CD1c-positive myeloid dendritic cell (primary cell): Measurements from ENCODE around the gene POLD1.

Experiments
- DNase-seq: peaks from one replicate; pipeline ENCODE4 v3.0.0-alpha.2; 2016; ENCODE audit errors: extremely low spot score

Gene POLD1

DNA sequence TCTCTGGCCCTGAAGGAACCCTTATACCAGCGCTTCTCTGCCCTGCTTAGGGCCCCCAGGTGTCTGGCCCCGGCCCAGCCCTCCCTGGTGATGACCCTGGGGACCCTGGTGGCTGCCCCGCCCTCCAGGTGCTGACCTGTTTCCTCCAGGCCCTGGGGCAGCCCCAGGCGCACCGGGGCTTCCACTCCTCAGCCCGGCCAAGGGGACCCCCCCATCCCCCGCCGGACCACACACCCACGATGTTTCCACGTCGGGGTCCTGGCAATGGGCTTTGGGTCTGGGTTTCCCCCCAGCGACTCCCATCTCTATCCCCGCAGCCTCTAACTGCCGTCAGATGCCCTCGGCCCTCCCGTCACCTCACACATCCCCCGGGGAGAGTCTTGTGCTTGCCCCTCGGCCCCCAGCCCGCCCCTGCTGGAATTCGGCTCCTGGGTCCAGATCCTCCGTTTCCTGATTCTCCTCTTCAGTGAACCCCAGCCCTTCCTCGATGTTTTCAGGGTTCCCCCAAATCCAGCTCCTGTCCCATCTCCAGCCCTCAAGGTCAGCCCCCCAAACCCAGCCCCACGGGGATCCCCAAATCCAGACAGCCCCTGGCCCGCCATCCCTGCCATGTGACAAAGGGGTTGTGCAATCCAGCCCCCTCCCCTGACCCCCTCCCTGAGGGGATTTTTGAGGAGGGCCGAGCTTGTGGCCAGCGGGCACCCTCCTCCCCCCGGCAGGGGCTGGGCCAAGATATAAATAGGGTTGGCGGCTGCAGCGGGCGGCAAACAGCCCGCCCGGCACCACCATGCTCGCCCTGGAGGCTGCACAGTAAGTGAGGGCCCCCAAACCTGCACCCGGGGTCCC, 34.3 kb downstream of the POLD1 start, which contains the start of gene SPIB:
SPIB (plus strand) TSS at position 763 of the 846 bp plus-strand sequence; CDS start at position 788, 25 bp downstream.
- no peak for DNase-seq

- DNase-seq: no peak
Observed at GRCh38 chr19:50419022-50419579, 35.0 kb downstream of the POLD1 start.

DNA sequence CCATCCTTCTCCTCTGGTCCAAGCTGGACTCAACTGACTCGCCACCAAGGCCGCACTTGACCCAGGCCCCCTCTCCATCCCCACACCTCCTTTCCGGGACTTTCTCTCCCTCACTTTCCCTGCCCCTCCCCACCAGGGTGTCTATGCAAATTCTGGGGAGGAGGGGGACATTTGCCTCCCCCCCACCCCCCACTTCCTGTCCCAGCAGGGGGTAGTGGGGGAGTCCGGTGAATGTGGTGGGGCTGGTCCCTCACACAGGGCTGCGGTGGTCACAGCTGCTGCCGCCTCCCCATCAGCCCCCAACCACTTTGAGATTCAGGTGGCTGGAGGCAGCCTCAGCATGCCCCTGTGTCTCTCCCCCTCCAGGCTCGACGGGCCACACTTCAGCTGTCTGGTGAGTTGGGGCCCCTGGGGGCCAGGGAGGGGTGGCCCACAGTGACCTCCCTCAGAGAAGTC, 35.5 kb downstream of the POLD1 start:
- DNase-seq: no peak

DNA sequence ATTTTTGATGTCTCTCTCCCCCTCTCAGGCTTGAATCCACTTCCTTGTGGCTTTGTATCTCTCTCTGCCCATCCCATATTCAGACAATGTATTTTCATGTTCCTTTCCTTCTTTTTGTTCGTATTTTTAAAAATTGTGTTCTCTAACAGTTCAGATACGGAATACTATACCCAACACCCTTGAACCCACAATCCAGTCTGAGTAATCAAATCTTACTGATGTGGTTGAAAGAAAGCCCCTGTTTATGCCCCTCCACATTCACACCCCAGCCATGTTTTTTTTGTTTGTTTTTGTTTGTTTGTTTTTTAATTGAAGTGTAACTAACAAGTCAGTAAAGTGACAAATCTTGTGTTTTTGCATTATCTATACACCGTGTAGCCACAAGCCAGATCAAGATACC, 36.0 kb downstream of the POLD1 start:
- no peak for DNase-seq

GRCh38 chr19:50420808-50421207, 36.7 kb downstream of the POLD1 start:
- no peak for DNase-seq

- DNase-seq: no peak
Observed at GRCh38 chr19:50422397-50423278, 38.5 kb downstream of the POLD1 start.

- DNase-seq: no peak
Observed at GRCh38 chr19:50423279-50424113, 39.3 kb downstream of the POLD1 start.

DNA sequence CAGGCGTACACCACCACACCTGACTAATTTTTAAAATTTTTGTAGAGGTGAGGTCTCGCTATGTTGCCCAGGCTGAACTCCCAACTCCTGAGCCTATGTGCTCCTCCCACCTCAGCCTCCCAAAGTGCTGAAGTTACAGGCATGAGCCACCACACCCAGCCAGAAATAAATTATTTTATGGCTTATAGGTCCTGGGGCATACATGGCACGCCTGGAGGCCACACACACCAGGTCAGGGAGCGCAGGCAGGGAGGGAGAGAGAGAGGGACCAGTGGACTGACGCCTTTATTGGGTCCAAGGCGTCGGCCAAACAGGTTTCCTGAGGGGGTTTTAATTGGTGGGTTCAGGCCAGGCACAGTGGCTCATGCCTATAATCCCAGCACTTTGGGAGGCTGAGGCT, 41.4 kb downstream of the POLD1 start:
- no peak for DNase-seq

GRCh38 chr19:50427318-50427925, 43.3 kb downstream of the POLD1 start:
- DNase-seq: no peak

DNA sequence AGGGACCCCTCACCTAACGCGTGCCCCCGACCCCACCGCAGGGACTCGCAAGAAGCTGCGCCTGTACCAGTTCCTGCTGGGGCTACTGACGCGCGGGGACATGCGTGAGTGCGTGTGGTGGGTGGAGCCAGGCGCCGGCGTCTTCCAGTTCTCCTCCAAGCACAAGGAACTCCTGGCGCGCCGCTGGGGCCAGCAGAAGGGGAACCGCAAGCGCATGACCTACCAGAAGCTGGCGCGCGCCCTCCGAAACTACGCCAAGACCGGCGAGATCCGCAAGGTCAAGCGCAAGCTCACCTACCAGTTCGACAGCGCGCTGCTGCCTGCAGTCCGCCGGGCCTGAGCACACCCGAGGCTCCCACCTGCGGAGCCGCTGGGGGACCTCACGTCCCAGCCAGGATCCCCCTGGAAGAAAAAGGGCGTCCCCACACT, 43.9 kb downstream of the POLD1 start:
- DNase-seq: peak; percentile 95

DNA sequence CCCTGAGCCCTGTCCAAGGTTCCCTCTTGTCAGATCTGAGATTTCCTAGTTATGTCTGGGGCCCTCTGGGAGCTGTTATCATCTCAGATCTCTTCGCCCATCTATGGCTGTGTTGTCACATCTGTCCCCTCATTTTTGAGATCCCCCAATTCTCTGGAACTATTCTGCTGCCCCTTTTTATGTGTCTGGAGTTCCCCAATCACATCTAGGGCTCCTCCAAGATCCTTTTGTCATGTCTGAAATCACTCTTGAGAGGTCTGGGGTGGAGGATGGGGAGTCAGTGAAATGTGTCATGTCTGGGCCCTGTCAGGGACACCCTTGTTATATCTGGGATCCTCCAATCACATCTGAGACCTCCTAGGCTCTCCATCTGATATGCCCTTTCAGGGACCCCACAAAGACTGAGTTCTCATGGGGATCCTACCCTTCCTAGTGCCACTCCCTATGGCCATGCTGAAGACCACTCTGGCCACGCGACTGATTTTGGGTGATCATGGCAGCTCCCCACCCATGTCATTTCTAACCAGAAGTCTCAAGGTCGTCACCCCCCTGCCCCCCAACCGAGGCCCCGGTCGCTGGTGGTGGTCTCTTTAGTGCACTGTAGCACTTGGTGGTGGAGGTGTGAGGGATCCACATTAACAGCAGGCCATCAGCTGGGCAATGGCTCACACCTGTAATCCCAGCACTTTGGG, 44.8 kb downstream of the POLD1 start:
- no peak for DNase-seq

GRCh38 chr19:50430888-50431342, 46.8 kb downstream of the POLD1 start:
- peak; percentile 6 for DNase-seq

- DNase-seq: peak; percentile 90
Observed at GRCh38 chr19:50431343-50432220, 47.4 kb downstream of the POLD1 start.

DNA sequence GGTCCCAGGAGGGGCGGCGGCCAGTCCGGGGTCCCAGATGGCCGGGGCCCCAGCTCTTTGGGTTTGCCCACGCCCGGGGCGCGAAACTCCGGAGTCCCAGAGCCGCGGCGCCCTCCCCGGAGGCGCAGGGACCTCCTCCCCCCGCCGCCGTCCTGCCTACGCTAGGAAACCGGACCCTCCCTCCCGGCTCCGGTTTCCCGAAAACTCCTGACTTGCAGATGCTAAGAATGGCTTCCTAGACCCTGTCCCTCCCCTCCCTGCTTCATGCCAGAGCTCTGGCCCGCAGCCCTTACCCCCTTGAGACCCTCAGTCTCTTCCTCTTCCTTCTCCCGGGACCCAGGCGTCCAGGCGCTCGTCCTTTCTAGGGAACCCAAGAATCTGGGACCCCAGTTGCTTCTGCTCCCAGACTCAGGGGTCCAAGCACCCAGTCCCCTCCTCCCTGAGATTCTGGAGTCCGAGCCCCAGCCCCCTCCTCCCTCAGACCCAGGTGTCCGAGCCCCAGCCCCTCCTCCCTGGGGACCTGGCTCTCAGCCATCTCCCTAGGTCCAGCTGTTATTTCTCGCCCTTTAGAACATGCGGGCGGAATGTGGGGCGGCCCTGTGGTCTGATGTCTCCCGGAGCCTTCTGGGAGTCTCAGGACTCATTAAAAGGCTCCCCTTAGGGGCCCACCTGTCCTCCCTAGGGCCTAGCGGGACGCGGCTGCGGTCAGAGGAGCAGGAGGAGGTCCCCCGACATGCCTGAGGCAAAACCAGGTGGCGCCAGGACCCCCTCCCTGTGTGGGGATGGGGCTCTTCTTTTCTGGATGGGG, 48.3 kb downstream of the POLD1 start, which contains the start of gene MYBPC2:
MYBPC2 (plus strand) TSS at position 672 of the 808 bp plus-strand sequence; CDS start at position 734, 62 bp downstream.
- peak; percentile 31 for DNase-seq

DNA sequence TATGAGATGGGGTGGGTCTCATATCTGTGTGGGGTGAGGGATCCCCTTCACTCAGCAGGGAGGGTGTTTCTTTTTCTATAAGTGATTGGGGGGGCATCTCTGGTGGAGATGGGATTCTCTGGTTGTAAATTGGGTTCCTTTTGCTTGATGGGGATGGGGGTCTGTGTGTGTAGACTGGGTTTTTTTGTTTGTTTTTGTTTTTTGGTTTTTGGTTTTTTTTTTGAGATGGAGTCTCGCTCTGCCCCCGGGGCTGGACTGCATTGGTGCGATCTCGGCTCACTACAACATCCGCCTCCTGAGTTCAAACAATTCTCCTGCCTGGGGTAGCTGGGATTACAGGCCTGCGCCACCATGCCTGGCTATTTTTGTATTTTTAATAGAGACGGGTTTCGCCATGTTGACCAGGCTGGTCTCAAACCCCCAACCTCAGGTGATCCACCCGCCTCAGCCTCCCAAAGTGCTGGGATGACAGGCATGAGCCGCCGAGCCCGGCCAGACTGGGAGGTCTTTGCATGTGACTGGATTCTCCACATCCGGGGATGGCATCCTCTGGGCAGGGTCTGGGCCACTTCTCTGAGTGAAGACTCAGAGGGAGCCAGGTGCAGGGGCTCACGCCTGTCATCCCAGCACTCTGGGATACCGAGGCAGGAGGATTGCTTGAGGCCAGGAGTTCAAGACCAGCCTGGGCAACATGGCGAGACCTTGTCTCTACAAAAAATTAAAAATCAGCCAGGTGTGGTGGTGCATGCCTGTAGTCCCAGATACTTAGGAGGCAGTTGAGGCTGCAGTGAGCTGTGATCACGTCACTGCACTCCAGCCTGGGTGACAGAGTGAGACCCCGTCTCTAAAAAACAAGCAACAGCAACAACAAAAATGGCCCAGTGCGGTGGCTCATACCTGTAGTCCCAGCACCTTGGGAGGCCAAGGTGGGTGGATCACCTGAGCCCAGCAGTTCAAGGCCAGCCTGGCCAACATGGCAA, 49.3 kb downstream of the POLD1 start:
- DNase-seq: no peak

DNA sequence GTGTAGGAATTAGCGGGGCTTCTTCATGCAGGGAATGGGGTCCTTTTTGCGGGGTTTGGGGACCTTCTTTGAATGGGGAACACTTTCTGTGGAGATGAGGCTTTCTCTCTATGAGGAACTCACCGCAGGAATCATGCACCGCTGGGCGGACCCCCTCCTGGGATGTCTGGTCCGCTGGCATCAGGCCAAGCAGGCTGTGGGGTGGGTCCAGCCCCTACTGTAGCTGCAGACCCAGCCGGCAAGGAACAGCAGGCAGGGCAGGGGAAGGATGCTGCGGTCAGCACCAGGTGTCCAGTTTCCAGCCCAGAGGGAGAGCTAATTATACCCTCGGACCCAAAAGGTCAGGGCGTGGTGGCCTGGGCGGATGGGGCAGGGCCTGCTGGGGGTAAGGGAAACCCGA, 50.4 kb downstream of the POLD1 start:
- DNase-seq: no peak

DNA sequence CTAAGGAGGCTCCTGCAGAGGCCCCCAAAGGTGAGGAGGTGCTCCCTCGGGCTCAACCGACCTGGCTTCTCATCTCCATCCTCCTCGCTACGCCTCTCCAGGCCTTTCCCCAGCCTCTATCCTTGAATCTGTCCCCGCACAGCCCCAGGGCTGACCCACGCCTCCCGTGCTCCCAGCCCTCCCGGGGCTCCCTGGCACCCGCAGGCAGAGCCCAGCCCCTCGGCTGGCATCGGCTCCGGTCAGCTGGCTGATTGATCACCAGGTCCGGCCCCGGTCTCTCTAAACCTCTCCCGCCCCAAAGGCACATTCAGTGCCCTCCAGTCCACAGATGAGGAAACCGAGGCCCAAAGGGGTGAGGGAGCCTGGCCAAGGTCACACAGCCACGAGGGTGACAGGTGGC, 51.1 kb downstream of the POLD1 start:
- no peak for DNase-seq
